K562 (cell line): ENCODE results near the gene ZNF2. TPM values are rescaled to one million over a fixed set of nuclear protein-coding genes. Genes with fewer than 3 reads are reported as not detected.

ENCODE experiments used
- ARID4B ChIP-seq: sonication (generic); formaldehyde crosslinking; IDR thresholded peaks from 2 replicates; pipeline ENCODE4 v1.8.0; 2022; ENCODE audit warnings: mild to moderate bottlenecking, missing genetic modification reagents
- BDP1 ChIP-seq: IDR thresholded peaks from 3 replicates; pipeline ENCODE4 v1.6.1; 2011; ENCODE audit not compliant: insufficient read length, insufficient read depth
- CHD1 ChIP-seq: fragments of 200-600 bp; sonication (generic); IDR thresholded peaks from one replicate; pipeline ENCODE4 v1.6.1; 2012; ENCODE audit warnings: mild to moderate bottlenecking, moderate library complexity, low read length, inconsistent platforms
- HIVEP1 ChIP-seq: fragments of 250-450 bp; sonication (Bioruptor Pico); IDR thresholded peaks from 2 replicates; pipeline ENCODE4 v1.4.0; 2020; ENCODE audit warnings: mild to moderate bottlenecking
- KLF6 ChIP-seq: fragments of 250-450 bp; sonication (Bioruptor Pico); IDR thresholded peaks from 2 replicates; pipeline ENCODE4 v1.4.0; 2020; ENCODE audit warnings: mild to moderate bottlenecking, moderate library complexity, borderline replicate concordance
- NRF1 ChIP-seq, 2 experiments: fragments of 450-650 bp; IDR thresholded peaks in 1 of 2; conservative IDR thresholded peaks in 1 of 2; 2 replicates each; pipeline ENCODE4 v1.6.1; 2014; ENCODE audit warnings: mild to moderate bottlenecking in 2 of 2
- POLR3A ChIP-seq: IDR thresholded peaks from 2 replicates; pipeline ENCODE4 v1.6.1; 2011; ENCODE audit warnings: borderline replicate concordance, mild to moderate bottlenecking, moderate library complexity; ENCODE audit not compliant: insufficient read length, insufficient read depth; ENCODE audit errors: extremely low read depth
- PREB ChIP-seq: sonication (generic); formaldehyde crosslinking; IDR thresholded peaks from 2 replicates; pipeline ENCODE4 v1.8.1; 2023; ENCODE audit warnings: mild to moderate bottlenecking, missing genetic modification reagents
- RAD51 ChIP-seq: fragments of 450-650 bp; IDR thresholded peaks from 2 replicates; pipeline ENCODE4 v1.7.1; 2016; ENCODE audit warnings: low read depth, mild to moderate bottlenecking, borderline replicate concordance
- SAFB2 ChIP-seq: fragments of 200-400 bp; formaldehyde crosslinking; IDR thresholded peaks from 2 replicates; pipeline ENCODE4 v1.6.1; 2018; ENCODE audit warnings: borderline replicate concordance, low read length, low read depth, moderate library complexity; ENCODE audit not compliant: severe bottlenecking
- SMC3 ChIP-seq: conservative IDR thresholded peaks from 2 replicates; pipeline ENCODE4 v1.6.1; 2011; ENCODE audit warnings: low read depth, low read length, improper control_type of control experiment; ENCODE audit not compliant: insufficient read depth
- TARDBP ChIP-seq: fragments of 450-650 bp; IDR thresholded peaks from 2 replicates; pipeline ENCODE4 v1.6.1; 2016
- THAP7 ChIP-seq: fragments of 250-450 bp; sonication (Bioruptor Pico); IDR thresholded peaks from 2 replicates; pipeline ENCODE4 v1.5.0; 2021
- U2AF2 ChIP-seq: fragments of 200-400 bp; formaldehyde crosslinking; optimal IDR thresholded peaks from 2 replicates; pipeline ENCODE3; 2017; ENCODE audit warnings: low read depth, mild to moderate bottlenecking, low read length
- ZBTB9 ChIP-seq: fragments of 450-650 bp; formaldehyde crosslinking; IDR thresholded peaks from 2 replicates; pipeline ENCODE4 v1.4.0; 2020; ENCODE audit warnings: mild to moderate bottlenecking, moderate library complexity
- ZNF212 ChIP-seq: fragments of 450-650 bp; formaldehyde crosslinking; IDR thresholded peaks from 2 replicates; pipeline ENCODE4 v1.4.0; 2020; ENCODE audit warnings: mild to moderate bottlenecking
- ZNF224 ChIP-seq: sonication (generic); formaldehyde crosslinking; IDR thresholded peaks from 2 replicates; pipeline ENCODE4 v1.8.0; 2022; ENCODE audit warnings: mild to moderate bottlenecking, missing genetic modification reagents
- ZNF253 ChIP-seq: fragments of 250-450 bp; sonication (Bioruptor Pico); conservative IDR thresholded peaks from 2 replicates; pipeline ENCODE4 v1.6.1; 2021; ENCODE audit warnings: mild to moderate bottlenecking
- polyA plus RNA-seq, 8 experiments: library from polyadenylated mRNA; depleted of rRNA in 4 of 8; stranded (reverse) in 5 of 8; unstranded in 3 of 8; fragments of >200 nt; fragmentation: Nextera tagmentation in 2 of 8; fragmentation: Illumina TruSeq in 1 of 8; extraction: Ambion mirVana in 2 of 8; extraction: Trizol in 1 of 8; gene quantifications; 2 replicates each; pipeline versions ENCODE4 v1.2.1 to v1.2.3, GENCODE V29; 2011 to 2014; ENCODE audit warnings: inconsistent platforms in 1 of 8, missing spikeins in 1 of 8
- total RNA-seq, 7 experiments: library from RNA; depleted of rRNA in 6 of 7; stranded (reverse); fragments of >200 nt in 6 of 7; fragmentation: Illumina TruSeq in 2 of 7; extraction: Trizol in 2 of 7; gene quantifications; 2 replicates each; pipeline versions ENCODE4 v1.2.1 to v1.2.3, GENCODE V29; 2011 to 2021; ENCODE audit warnings: low replicate concordance in 1 of 7
- TF ChIP-seq, protein P1 (sequence below): sonication (generic); formaldehyde crosslinking; IDR thresholded peaks from 2 replicates; pipeline ENCODE4 v1.8.1; 2022; ENCODE audit warnings: missing genetic modification reagents

The ZNF2 gene
- total and polyA plus RNA-seq, 9 of the 15 experiments (the other 6 are each of a cell fraction or from before 2014, with no cell fraction given) = 1.6 to 4.5 (median 3.4) TPM

DNA sequence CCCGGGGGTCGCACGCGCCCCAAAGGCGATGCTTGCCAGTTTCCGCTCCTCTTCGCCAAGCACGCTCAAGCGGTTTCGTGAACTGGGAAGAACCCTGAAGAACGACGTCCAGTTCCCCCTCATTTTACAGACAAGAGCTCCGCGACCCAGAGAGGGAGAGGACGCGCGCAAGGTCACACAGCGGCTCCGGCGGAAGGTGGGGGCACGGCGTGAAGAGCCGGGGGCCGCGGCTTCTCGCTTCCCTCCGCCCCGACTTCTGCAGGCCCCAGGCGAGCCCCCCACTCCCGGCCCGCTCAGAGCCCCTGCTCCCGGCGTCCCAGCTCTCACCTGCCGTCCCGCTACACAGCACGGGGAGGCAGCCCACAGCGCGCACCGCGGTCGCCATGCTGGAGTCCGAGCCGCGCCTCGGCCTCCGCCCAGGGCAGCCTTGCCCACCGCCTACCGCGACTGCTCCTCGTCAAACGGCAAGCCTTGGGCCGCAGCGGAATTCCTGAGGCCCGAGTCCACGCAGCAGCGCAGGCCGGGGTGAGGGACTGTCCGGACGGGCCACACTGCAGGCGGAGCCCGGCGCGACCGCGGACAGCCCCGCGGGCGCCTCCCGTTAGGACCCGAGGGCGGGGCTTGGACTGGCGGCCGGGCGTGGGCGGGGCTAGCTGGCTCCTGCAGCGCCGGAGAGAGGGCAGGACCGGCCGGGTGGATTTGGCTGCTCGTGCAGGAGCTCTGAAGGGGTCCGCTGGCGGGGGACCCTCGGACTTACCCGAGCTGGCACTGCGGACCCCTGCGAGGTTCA is 44.0 kb upstream of the ZNF2 start, which contains the start of gene MRPS5 (continued):
- TF ChIP-seq RAD51 (no peak), KLF6 (no peak; the same call in 1 of the 2 replicates), THAP7 (0 out of 2 replicates have a peak, but pooled peaks have one; percentile 30), POLR3A (no peak), ZNF212 (CRISPR knock-in tag) (no peak), CHD1 (peak; percentile 36), SAFB2 (no peak), ZNF224 (no peak), U2AF2 (no peak), ZBTB9 (no peak; the same call in 1 of the 2 replicates), BDP1 (no peak), ARID4B (CRISPR knock-in tag) (peak; percentile 83), TARDBP (no peak), PREB (CRISPR knock-in tag) (no peak), NRF1 (conservative IDR thresholded peaks at IDR 0.05 in 1 of 2, IDR thresholded peaks at IDR 0.05 in 1 of 2) (peak; percentile 53 to 65), SMC3 (0 out of 2 replicates have a peak, but pooled peaks have one; percentile 3), HIVEP1 (no peak), ZNF253 (CRISPR knock-in tag) (no peak)
- TF ChIP-seq, protein P1, sequence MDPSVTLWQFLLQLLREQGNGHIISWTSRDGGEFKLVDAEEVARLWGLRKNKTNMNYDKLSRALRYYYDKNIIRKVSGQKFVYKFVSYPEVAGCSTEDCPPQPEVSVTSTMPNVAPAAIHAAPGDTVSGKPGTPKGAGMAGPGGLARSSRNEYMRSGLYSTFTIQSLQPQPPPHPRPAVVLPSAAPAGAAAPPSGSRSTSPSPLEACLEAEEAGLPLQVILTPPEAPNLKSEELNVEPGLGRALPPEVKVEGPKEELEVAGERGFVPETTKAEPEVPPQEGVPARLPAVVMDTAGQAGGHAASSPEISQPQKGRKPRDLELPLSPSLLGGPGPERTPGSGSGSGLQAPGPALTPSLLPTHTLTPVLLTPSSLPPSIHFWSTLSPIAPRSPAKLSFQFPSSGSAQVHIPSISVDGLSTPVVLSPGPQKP (CRISPR knock-in tag) = no peak
